ENCODE results near the gene TMCC1.
"Not testable (repeated sequence)": the region's sequence is repeated elsewhere in the genome, so short reads cannot be mapped to it uniquely, and the experiment has no call there.

Gene TMCC1

DNA sequence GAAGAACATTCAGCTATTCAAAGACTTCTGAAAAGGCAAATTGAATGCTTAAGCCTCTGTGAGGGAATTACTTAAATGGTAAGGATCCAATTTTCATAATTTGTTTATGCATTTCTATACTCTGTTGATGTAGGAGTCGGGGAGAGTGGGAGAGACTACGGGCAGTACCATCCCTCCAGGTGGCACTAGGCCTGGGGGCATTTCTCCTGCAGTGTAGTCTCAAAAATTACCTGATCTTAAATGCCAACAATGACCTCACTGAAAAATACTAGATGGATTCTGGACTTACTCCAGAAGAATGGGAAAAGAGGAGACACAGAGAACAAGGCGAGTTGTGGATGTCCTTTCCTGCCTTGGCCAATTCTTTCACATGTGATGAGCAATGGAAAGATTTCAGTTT, 209.2 kb downstream of the TMCC1 start:
- no peak for DNase-seq (ENCODE audit: low read depth)

DNA sequence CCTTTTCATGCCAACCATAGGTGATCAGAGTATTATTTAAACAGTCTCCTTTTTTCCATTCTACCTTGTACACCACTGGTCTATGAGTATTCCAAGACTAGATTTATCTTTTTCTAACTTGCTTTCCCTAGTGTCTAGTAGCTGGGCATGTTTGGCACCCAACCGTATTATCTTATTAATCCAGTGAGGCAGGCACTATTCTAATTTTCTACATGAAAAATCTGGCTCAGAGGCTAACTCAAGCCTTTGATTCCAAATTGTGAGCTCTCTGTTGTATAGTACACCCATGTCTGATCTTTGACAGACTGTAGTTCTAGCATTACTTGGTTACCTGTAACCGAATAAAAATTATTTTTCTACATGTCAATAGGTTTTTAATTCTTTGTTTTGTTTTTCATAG, 210.3 kb downstream of the TMCC1 start:
- no peak for DNase-seq (ENCODE audit: low read depth)

DNA sequence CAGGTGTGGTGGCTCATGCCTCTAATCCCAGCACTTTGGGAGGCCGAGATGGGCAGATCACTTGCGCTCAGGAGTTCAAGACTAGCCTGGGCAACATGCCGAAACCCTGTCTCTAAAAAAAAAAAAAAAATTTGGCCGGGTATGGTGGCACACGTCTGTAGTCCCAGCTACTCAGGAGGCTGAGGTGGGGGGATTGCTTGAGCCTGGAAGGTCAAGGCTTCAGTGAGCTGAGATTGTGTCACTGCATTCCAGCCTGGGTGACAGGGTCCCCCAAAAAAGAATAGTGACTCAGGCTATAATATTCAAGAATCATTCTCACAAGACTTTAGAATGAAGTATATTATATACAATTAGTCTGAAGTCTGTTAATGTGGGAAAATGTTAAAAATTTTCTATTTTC, 216.5 kb downstream of the TMCC1 start:
- DNase-seq (ENCODE audit: low read depth): no peak

DNA sequence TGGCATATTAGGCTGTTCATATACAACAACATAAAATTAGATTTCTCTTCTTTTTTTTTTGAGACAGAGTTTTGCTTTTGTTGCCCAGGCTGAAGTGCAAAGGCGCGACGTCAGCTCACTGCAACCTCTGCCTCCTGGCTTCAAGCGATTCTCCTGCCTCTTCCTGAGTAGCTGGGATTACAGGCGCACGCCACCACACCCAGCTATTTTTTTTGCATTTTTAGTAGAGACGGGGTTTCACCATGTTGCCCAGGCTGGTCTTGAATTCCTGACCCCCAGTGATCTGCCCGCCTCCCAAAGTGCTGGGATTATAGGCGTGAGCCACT, 218.8 kb downstream of the TMCC1 start:
- not testable (repeated sequence) for DNase-seq (ENCODE audit: low read depth)

GRCh38 chr3:129673897-129674797, 219.4 kb downstream of the TMCC1 start:
- DNase-seq (ENCODE audit: low read depth): no peak

DNA sequence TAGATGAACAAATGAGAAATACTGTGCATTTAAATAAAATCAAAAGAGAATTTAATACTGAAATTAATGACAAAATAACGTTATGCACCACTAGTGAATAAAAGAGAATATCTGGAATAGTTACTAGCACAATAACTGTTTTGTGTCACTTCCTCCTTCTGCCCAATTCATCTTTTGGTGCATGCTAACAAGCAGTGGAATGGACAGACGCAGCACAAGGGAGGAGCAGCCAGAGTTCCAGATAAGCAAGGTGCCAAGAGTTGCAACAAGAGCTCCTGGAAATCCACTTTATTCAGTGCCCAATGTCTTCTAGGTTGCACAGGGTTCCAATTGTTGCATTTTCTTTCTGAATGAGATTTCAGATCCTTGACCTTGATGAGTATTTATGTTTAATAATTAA, 220.5 kb downstream of the TMCC1 start:
- no peak for DNase-seq (ENCODE audit: low read depth)

- DNase-seq (ENCODE audit: low read depth): no peak
Measured at GRCh38 chr3:129672412-129672811, 221.1 kb downstream of the TMCC1 start.

- no peak for DNase-seq (ENCODE audit: low read depth)
Measured at GRCh38 chr3:129665024-129665768, 228.3 kb downstream of the TMCC1 start.

GRCh38 chr3:129663930-129664646, 229.4 kb downstream of the TMCC1 start:
- no peak for DNase-seq (ENCODE audit: low read depth)

- DNase-seq (ENCODE audit: low read depth): no peak
Measured at GRCh38 chr3:129663045-129663446, 230.5 kb downstream of the TMCC1 start.

GRCh38 chr3:129662191-129662608, 231.3 kb downstream of the TMCC1 start:
- DNase-seq (ENCODE audit: low read depth): no peak

- DNase-seq (ENCODE audit: low read depth): no peak
Measured at GRCh38 chr3:129661766-129662165, 231.7 kb downstream of the TMCC1 start.

- DNase-seq (ENCODE audit: low read depth): no peak
Measured at GRCh38 chr3:129658110-129658843, 235.2 kb downstream of the TMCC1 start.

DNA sequence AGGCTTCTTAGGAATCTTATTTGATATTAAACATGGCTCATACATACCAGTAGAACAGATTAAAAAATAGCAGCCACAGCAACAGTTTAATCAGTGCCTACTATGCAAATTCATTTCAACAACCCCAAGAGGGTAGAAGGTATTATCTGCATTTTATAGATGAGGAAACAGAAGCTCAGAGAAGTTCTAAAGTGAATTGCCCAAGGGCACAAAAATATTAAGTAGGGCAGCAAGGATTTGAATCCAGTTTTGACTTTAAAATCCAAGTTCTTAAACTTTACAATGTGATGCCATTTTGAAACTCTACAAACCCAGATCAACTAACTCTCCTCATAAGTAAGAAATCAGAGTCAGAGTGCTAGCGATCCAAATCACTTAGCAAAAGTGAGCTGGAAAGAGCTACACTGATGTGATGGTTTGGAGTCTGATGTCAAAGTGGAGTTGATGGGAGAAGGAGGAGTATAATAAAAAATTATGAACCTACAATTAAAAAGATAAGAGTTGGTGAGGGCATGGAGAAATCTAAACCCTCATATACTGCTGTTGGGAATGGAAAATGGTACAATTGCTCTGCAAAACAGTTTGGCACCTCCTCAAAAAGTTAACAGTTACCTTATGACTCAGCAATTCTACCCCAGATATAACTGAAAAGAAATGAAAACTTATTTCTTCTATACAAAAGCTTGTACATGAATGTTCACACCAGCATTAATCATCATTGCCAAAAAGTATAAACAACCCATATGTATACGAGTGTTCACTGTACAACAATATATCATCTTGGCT, 236.1 kb downstream of the TMCC1 start:
- no peak for DNase-seq (ENCODE audit: low read depth)

GRCh38 chr3:129656659-129657247, 236.8 kb downstream of the TMCC1 start:
- no peak for DNase-seq (ENCODE audit: low read depth)

GRCh38 chr3:129655291-129655700, 238.2 kb downstream of the TMCC1 start:
- DNase-seq (ENCODE audit: low read depth): no peak

GRCh38 chr3:129654131-129654530, 239.4 kb downstream of the TMCC1 start:
- no peak for DNase-seq (ENCODE audit: low read depth)

DNA sequence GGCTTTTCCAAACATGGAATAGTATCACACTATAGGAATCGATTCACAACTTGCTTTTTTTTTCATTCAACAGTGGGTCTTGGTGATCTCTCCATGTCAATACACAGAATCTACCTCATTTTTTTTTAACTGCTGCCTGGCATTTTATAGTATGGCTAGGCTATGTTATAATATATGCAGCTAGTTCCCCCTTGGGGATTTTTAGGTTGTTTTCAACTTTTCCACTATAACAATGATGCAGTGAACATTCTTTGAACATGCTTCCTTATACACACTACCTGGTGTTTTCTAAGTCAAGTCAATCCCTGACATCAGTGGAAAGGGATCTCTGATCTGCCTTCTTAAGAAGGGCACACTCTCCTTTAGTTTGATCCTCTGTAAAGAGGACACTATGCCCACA, 240.5 kb downstream of the TMCC1 start:
- no peak for DNase-seq (ENCODE audit: low read depth)

DNA sequence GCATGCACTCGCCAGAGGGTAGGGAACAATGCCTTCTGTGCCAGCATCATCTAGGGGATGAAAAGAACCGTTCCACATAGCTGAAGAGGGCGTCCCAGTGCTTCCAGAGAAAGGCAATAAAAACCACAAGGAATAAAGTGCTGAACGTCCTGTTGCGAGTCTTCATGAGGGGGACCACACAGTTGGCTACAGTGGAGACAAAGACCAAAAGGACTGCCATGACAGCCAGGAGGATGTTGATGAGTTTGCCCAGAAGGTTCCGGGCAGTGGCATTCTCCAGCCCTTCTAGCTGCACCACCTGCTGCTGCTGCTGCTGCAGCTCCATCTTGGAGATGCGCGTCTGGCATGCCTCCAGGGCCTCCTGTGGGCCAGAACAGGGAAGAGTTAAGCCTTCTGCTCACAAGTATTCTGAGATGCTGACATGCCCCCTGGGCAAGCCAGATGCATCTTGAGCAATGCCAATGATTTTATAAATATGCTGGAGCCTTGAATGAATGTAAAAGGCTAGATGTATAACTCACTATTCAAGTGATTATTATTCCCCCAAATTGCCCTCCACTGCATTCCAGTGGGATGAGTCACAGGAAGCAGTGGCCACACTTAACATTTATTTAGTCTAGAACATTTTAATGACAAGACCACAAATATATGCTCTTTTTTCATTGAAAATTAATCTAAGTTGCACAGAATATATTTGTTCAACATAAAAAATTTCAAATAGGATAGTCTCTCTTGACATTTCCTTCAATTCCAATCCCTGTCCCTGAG, 241.9 kb downstream of the TMCC1 start:
- DNase-seq (ENCODE audit: low read depth): no peak

DNA sequence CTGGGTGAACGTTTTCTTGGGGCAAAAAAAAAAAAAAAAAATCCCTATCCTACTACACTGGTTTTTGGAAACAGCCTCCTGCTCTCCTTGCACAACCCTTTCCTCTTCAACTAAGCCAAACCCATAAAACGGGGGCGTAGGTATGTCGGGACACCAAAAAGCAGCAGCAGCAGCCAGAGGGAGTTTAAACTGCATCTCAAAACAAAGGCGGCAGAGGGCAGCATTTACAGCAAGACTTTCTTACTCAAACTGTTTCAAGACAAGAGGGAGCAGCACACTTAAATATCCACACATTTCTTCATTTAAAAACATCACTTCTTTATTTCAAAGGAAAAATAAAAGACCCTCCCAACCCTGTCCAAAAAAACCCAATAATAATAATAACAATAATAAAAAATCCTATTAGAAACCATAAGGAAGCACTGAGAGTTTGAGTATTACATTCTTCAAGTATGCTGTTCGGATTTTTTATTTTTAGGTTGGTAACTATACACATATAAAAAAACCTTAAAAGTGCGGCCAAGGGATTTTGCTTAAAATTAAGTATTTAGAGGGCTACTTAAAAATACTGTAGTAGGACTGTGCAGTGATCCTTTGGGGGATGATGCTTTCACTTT, 243.1 kb downstream of the TMCC1 start:
- peak; percentile 33 for DNase-seq (ENCODE audit: low read depth)

Measured in activated T-cell treated with anti-CD3 and anti-CD28 coated beads for 48 hours (primary cell).